Endothelial cell of umbilical vein (primary cell): ENCODE data around the gene PPP3CA.

Experiments
- EZH2 ChIP-seq: IDR thresholded peaks from 2 replicates; pipeline ENCODE4 v1.6.1; 2012; ENCODE audit warnings: borderline replicate concordance, low read depth, mild to moderate bottlenecking, moderate library complexity, low read length, inconsistent platforms; ENCODE audit not compliant: severe bottlenecking
- GATA2 ChIP-seq: IDR thresholded peaks from 2 replicates; pipeline ENCODE4 v1.7.0; 2011; ENCODE audit warnings: low read depth, mild to moderate bottlenecking, moderate library complexity, mixed read lengths, low read length; ENCODE audit not compliant: insufficient read length, insufficient read depth
- JUN ChIP-seq: IDR thresholded peaks from 2 replicates; pipeline ENCODE4 v1.6.1; 2011; ENCODE audit warnings: borderline replicate concordance, low read depth; ENCODE audit not compliant: insufficient read length, insufficient read depth
- MAX ChIP-seq: IDR thresholded peaks from 2 replicates; pipeline ENCODE4 v1.6.1; 2011; ENCODE audit not compliant: insufficient read depth, insufficient read length
- POLR2A ChIP-seq: IDR thresholded peaks from 2 replicates; pipeline ENCODE4 v1.6.1; 2012; ENCODE audit warnings: low read depth, mild to moderate bottlenecking, control low read depth, low read length
- POLR2AphosphoS5 ChIP-seq: IDR thresholded peaks from 2 replicates; pipeline ENCODE4 v1.6.1; 2012; ENCODE audit warnings: low read depth, mild to moderate bottlenecking, control low read depth, low read length, moderate library complexity; ENCODE audit not compliant: insufficient read depth
- TF ChIP-seq, protein P1 (sequence below), 2 donors: IDR thresholded peaks; 1 replicate in 1 of 2; 2 replicates in 1 of 2; pipeline ENCODE4 v1.5.1; 2011; ENCODE audit warnings: low read length in 2 of 2, mild to moderate bottlenecking in 2 of 2, moderate library complexity in 2 of 2, control low read depth in 1 of 2, inconsistent platforms in 1 of 2, low read depth in 1 of 2; ENCODE audit not compliant: insufficient read depth in 1 of 2; ENCODE audit errors: extremely low read depth in 1 of 2

GRCh38 chr4:101332424-101332823 is 14.9 kb downstream of the PPP3CA start:
- TF ChIP-seq, protein P1, sequence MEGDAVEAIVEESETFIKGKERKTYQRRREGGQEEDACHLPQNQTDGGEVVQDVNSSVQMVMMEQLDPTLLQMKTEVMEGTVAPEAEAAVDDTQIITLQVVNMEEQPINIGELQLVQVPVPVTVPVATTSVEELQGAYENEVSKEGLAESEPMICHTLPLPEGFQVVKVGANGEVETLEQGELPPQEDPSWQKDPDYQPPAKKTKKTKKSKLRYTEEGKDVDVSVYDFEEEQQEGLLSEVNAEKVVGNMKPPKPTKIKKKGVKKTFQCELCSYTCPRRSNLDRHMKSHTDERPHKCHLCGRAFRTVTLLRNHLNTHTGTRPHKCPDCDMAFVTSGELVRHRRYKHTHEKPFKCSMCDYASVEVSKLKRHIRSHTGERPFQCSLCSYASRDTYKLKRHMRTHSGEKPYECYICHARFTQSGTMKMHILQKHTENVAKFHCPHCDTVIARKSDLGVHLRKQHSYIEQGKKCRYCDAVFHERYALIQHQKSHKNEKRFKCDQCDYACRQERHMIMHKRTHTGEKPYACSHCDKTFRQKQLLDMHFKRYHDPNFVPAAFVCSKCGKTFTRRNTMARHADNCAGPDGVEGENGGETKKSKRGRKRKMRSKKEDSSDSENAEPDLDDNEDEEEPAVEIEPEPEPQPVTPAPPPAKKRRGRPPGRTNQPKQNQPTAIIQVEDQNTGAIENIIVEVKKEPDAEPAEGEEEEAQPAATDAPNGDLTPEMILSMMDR (IDR thresholded peaks at IDR 0.05; ENCODE audit: extremely low read depth in 1 of 2, insufficient read depth in 1 of 2, low read depth in 1 of 2, low read length in 2 of 2) = no peak
- no peak for TF ChIP-seq POLR2AphosphoS5
- TF ChIP-seq EZH2 = no peak
- no peak for TF ChIP-seq POLR2A
- TF ChIP-seq MAX = no peak
- no peak for TF ChIP-seq JUN
- TF ChIP-seq GATA2 = no peak
